Stimulated activated CD4-positive, alpha-beta T cell treated with anti-CD3 and anti-CD28 coated beads, Interleukin-1b, Interleukin-23, amount 100 ng/mL, for 48 hours (primary cell): Measurements from ENCODE around the gene SNRPA1.

Source experiments
- DNase-seq: peaks from one replicate; pipeline ENCODE4 v3.0.0-alpha.2; 2020

Gene SNRPA1

DNA sequence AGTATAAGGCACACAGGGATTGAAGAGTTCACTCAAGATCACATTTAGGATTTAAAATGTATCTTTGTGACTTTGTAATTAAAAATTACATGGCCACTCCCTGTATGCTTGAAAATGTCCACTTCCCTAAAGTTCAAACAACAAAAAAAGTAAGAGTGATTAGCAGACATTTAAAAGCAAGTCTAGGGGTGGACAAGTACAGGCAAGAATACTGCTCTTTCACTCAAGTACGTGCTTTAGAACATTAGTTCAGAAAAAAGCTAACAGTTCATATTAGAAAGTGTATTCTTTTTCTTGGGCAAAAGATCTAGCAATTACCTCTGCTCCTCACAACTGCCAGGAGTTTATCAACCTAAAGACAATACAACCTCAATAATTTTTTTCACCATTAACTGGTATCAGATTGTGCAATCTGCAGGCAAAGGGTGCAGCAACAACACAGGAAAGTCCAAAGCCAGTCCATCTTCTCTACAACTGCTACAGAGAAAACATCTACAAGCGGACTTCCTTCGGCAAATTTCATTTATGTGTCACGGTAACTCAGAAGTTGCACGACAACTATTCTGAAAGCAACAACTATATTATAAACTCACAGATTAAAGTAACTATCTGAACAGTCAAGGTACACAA is 61.3 kb downstream of the SNRPA1 start:
- DNase-seq: no peak

DNA sequence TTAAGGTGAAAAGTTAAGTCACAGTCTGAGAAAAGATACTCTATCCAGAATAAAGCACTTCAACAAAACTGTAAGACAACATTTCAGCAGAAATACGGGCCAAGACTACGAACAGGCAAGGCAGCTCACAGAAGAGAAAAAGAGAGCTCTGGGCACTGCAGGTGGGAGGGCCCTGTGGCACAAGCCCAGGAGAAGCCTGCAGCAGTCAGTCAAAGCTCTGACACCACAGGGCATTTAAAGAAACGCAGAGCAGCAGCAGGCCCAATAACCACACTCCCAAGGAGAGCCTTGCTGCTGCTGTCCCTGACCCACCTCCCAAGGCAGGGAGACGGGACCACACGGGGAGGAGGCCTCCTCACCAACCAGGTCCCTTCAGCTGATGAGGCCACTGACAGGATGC is 62.4 kb downstream of the SNRPA1 start:
- no peak for DNase-seq
